CD4-positive, alpha-beta T cell treated with Interleukin-4 for 1 hour (primary cell): ENCODE results near the gene ANAPC5.
"Not testable (repeated sequence)": the region's sequence is repeated elsewhere in the genome, so short reads cannot be mapped to it uniquely, and the experiment has no call there.

Experiments used
- DNase-seq, 2 donors: peaks; one replicate each; pipeline ENCODE4 v3.0.0-alpha.2; 2020 to 2022

ANAPC5 gene

DNA sequence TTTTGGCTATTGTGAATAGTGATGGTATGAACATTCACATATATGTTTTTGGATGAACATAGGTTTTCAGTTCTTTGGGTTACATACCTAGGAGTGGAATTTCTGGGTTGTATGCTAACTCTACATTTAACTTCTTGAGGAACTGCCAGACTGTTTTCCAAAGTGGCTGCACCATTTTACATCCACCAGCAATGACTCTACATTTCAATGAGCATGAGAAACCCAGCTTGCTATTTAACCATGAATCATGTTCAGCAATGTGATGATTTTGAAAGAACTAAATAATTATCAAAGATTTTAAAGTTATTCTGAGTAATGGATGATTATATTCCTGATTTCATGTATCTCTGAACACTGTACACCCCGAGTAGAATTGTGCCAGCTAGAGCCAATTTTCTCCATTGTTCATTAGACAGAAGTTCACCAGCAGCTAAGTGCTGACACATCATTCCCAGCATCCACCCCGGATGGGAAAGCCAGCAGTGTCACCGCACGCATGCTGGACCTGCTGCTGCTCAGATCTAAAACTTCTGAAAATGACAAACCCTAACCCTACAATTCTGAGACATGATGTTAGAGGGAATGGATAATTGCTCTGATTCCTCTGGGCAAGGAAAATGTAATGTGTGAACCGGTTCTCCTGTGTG is 13.3 kb upstream of the ANAPC5 start:
- DNase-seq = no peak

DNA sequence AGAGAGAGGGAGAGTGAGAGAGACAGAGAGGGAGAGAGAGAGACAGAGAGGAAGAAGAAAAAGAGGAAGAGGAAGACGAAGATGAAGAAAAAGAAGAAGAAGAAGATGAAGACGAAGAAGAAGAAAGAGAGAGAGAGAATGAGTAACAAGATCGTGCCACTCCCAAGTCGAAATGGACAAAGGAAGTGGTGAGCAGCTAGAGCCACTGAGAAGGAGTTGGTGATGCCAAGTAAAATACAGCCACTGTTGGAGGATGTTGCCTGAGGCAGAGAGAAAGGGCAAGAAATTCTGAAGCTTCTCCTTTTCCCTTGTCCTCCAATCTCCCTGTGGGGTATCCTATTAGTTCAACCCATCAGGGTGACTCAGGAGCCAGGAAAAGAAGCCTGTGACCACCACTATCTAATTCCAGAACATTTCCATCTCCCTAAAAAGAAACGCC is 12.5 kb upstream of the ANAPC5 start:
- DNase-seq = no peak

DNA sequence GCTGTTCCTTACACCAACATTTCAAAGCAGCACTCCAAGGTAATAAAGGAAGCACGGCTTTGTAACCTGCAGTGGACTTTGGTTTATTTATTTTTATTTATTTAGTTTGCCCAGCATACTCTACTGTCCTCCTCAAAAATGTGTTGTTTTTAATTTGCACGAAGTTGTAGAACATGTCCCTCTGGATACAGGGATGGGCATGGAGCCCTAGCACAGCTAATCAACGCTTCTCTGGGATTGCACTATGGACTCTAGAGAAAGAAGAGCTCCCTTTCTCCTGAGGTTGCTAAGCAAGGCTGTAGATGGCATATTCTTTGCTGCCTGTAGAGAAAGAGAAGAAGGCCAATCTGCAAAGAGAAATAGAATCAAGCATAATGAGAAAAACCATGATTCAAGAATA is 5.9 kb upstream of the ANAPC5 start:
- DNase-seq = no peak

DNA sequence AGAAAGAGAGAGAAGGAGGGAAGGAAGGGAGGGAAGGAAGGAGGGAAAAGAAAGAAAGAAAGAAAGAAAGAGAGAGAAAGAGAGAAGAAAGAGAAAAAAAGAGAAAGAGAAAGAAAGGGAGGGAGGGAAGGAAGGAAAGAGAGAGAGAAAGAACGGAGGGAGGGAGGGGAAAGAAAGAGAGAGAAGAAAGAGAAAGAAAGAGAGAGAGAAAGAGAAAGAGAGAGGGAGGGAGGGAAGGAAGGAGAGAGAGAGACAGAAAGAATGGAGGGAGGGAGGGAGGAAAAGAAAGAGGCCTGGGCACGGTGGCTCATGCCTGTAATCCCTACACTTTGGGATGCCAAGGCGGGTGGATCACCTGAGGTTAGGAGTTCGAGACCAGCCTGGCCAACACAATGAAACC is 5.1 kb upstream of the ANAPC5 start:
- no peak for DNase-seq

DNA sequence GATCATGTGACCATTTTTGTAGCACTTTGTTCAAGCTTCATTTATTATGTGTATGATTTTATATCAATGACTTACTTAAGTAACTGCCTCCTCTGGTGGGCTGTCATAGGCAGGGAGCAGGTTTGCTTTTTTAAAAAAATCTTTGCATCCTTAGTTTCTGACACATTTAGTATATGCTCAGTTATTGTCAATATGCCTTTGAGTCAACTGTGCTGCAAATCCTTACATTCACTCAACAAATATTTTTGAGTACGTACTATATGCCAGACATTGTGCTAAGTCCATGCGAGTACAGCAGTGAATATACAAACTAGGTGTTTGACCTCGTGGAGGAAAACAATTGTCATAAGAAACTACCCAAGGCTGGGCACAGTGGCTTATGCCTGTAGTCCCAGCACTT is 4.4 kb upstream of the ANAPC5 start:
- DNase-seq = no peak

DNA sequence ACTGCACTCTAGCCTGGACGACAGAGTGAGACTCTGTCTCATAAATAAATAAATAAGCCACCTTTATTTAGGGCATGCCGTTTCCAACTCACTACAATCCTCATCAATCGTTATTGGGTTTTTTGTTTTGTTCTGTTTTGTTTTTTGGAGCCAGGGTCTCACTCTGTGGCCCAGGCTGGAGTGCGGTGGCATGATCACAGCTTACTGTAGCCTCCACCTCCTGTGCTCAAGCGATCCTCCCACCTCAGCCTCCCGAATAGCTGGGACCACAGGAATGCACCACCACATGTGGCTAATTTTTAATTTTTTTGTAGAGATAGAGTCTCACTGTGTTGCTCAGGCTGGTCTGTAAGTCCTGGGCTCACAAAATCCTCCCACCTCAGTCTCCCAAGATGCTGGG is 3.6 kb upstream of the ANAPC5 start:
- DNase-seq = no peak

DNA sequence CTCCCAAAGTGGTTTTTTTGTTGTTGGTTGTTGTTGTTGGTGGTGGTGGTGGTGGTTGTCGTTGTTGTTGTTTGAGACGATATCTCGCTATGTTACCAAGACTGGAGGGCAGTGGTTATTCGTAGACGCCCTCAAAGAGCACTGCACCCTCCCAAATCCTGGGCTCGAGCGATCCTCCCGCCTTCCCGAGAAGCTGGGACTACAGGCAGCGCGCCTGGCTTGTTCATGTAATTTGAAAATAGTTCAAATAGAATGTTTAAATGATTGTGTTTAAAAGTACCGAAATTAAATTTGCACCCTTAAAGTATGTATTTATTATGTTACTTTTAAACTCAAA is 439 bp upstream of the ANAPC5 start:
- no peak for DNase-seq

DNA sequence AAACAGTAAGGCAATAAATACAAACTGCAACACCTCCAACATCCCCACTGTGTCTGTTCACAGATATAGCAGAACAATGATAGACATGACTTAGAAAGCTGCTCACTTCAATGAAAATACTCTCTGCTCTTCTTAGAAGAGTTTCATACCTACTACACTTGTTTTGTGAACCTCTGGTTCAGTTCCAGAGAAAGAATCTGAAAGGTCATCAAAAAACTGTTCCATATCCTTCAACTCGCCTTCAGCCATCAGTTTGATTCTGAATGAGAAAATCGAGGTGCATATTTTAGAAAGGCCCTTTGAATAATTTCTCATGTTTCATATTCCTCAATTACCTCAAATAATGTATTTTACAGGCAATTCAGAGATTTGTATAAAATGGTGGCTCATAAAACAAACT is 5.5 kb downstream of the ANAPC5 start:
- DNase-seq = no peak

DNA sequence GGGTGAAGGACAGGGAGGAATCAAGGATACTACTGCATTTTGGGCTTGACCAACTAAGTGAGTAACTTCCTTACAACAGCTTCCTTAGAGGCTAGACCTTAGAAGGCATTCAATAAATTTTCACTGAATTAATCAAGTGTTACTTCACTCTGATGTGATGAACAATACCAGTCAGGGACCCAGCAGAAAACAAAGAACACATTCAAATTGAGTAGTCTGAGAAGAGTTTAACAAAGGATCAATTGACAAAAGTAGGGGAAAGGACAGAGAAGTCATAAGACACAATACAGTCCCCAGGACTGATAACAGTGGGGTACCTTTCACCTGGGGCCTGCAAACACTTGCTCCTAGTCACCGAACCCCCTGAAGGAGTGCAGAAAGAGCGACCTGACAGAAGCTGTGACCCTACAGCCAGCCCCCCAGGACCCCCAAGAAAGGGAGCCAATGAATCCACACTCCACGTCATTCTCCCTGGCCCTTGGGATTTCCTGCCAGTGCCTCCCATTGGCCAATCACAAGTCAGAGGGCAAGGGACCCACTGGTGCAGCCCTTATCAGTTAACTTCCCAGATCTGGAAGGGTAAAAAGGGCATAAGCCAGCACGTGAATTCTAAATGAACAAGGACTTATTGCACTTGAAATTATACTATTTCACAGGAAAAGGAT is 6.9 kb downstream of the ANAPC5 start:
- DNase-seq = no peak

DNA sequence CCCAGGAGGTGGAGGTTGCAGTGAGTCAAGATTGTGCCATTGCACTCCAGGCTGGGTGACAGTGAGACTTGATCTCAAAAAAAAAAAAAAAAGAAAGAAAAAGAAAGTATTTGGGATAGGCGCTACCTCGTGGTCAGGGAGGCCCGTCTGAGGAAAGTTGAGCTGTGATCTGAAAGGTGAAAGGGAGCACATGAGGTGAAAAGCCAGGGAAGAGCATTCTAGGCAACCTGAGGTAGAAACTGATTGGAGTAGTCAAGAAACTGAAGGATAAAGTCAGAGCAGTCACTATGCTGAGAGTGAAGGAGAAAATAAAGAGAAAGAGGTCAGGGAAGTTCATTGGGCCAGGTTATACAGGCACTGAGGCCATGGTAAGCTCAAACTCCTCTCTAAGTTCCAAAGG is 7.7 kb downstream of the ANAPC5 start:
- DNase-seq = no peak

DNA sequence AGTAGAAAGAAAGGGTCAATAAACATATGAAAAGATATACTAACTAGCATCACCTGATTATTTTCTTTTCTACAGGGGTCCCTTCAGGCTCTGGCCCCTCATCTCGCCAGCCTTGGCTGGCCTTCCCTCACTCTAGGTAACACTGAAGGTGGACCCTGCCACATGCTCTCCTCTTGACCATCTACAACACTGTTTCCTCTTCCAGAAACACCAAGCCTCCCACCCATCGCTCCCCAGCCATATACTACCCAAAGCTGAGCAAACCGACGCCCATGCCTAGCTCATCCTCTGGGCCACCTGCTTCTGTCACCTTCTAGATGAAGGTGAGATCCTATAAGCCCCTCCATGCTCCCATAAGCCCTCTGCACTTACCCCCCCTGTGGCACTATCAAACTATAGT is 14.8 kb downstream of the ANAPC5 start:
- no peak for DNase-seq

DNA sequence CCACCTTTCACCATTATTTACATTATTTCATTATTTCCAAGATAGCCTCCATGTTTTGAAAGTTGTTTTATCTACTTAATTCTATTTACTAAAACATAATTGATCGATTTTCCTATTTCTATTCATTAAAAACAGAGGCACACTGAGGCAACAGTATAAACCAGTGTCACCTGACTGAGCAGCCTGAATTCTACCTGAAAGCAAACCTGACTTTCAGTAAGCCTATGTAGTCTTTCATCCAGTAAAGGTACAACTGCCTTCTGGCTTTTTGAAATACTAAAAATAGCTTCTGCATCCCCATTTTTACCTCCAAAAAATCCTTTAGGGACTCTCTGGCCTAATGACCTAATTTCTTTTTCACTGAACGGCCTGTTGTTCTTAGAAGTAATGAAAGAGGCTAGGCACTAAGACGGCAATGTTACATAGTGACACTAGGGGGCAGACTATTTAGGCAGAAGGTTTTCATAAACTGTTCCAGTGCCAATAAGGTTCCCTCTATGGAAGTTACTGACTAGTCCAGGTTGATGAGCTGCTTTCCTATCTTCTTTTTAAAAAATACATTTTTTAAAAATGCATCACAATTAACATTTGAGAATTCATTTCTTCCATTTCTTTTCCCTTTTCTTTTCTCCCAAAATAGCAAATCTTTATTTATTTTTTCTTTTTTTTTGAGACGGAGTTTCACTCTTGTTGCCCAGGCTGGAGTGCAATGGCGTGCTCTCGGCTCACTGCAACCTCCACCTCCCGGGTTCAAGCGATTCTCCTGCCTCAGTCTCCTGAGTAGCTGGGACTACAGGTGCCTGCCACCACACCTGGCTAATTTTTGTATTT is 17.5 kb downstream of the ANAPC5 start:
- peak; percentile 16 to 73 for DNase-seq

DNA sequence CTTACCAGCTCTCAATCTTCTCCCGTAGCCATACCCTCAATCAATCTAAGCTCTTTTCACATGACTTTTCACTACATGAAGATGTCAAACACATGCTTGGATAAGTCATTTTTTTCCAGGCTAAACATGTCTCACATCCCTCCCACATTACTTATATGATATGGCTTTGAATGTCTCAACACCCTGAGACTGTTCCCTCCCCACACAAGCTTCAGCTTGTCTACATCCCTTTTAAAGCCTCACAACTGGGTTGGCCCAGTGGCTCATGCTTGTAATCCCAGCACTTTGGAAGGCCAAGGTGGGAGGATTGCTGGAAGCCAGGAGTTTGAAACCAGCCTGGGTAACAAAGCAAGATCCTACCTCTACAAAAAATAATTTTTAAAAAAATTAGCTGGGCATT is 18.5 kb downstream of the ANAPC5 start:
- no peak for DNase-seq

DNA sequence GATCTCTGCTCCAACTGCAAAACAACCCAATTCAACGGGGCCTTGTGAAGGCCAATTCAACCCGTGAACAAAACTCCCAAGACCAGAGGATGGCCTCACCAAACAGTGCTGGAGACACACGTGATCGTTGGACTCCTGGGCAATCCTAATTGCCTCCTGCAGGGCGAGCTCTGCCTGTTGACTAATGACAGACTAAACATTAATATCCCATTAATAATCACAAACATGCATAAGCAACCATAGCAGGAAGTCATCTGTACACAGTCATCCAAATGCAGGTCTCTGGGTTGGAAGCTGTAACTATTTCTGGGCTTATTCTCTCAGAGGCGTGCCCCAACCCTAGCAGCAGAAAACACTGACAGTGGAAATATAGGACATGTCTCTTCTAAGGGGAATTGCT is 21.0 kb downstream of the ANAPC5 start:
- no peak for DNase-seq

DNA sequence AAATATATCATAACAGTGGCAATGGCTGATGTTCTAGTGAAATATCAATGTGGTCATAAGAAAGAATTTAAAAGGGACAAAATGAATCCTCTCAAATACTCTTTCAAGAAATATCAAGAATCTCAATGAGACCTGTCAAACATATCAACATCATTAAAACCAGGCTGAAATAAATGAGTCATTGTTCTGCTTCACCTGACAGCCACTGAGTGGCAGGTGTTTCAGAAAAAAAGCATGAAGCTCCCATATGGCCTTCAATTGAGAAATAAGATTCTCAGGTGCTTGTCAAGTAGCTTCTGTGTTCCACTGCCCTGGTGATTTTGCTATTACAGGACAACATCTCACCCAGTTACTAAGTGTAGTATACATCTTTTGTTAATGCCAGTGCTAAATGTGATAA is 21.5 kb downstream of the ANAPC5 start:
- DNase-seq = no peak

DNA sequence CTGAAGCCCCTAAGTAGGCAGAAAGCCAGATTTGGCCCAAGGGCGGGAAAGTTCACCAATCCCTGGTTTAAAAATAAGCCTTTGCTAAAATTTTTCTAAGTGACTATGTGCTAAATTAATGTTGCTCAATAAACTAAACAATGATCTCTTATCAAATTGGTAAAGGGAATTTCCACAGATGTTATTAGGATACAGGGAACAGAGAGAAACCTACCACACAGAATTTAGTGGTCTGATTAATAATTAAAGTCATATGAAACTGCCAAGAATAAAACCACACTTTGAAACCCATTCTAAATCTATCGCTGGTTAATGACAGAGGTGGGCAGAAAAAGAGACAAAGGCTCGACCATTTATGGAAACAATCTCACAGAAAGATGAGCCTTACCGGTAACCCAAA is 22.0 kb downstream of the ANAPC5 start:
- DNase-seq = no peak

DNA sequence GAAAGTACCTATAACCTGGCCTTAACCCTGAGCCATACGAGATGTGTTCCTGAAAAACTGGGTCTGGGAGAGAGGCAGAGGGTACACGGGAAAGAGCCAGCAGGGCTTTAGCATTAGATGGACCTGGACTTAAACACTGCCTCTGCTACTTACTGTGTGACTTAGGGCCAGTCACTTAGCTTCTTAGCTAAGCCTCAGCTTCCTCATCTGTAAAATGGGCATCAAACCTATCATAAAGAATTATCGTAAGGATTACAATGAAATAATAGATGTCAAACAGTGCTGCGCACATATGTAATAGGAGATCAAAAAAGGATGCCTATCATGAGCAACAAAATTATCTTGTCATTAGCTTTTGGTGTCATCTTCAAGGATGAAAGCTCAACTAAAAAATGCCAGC is 23.6 kb downstream of the ANAPC5 start:
- no peak for DNase-seq

DNA sequence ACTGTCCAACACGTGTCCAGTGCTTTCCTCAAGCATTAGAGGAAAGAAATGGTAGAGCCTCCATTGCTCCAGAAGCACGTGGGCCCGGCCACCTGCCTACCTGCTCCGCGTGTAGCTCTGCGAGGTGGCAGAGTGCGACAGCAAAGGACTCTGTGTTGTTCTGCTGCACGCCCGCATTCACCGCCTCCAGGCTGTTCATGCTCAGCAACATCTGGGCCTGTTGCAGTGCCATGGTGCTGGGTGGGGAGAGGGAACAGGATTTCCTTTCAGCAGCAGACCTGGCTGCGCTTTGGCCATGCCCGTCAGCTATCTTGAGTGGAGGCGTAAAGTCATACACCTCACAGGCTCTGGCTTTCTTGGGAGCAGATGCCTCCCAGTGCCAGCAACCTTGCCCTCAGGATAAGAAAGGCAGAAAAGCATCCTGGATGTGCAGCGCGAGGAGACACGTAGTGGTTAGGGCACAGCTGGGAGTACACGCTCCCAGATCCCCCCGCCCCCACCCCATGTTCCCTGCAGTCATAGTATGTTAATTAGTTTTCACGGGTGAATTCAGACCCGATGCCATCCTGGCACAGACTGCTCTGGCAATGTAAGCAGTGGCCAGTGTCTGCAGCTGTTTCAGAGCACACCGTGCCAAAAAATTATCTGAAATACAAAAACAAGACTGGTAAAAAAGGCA is 25.1 kb downstream of the ANAPC5 start:
- no peak for DNase-seq

DNA sequence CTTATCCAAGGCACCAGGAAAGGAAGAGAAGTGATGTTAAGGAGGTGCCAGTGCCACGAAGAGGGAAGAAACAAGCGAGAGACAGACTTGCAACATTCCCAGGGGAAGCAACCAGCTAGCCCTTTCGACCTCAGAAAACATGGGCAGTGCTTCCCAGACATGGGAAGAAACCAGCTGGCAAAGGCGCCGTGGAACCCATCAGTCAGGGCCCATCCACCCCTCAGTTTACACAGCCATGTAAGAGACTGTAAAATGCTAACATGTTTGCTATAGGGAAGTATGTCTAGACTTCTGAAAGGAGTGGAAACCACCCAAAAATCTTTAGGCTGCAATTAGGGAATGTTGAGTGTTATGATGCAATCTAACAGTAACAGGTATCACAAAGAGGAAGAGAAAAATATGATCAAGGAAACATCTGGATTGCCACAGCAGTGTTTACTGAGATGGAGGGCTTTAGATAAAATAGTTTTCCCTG is 26.3 kb downstream of the ANAPC5 start:
- DNase-seq = no peak

DNA sequence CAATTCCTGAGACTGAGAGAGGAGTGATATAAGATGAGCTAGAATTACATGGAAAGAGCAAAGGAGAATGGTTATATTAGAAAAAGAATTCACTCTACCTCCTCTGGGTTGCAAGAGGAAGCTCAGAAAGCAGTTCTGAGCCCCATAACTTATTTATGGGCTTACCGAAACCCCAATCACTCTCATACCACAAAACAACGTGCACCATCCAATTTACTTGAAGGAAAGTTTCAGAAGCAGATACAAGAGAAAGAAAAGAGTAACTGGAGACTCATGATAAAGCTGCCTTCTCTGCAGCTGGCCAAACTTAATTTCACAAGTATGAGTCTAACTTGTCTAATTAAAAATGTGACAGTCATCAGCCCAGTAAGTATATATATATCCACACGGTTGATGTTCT is 28.3 kb downstream of the ANAPC5 start:
- no peak for DNase-seq

DNA sequence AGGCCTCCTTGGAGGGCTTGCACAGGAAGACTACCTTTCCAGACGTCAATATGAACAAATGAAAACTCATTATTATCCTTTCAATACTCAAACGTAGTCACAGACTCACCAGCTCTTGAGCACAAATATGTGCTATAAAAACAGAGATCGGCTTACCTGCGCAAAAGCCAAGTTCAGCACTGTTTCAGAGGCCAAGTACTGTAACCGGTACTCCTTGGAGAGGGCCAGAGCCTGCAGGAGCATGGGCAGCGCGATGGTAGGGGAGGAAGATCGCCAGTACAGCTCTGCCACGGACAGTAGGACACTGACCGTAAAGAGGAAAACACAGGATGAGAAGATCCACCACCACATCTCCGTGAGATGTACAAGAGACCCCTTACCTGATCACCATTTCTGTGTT is 34.1 kb downstream of the ANAPC5 start:
- DNase-seq = no peak

DNA sequence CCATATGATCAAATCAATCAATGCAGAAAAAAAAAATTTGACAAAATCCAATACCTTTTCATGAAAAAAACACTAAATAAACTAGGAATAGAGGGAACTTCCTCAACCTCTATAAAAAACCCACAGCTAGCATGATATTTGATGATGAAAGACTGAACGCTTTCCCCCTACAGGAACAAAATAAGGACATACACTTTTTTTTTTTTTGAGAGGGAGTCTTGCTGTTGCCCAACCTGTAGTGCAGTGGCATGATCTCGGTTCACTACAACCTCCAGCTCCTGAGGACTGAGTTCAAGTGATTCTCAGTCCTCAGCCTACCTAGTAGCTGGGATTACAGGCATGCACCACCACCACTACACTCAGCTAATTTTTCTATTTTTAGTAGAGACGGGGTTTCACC is 37.8 kb downstream of the ANAPC5 start:
- no peak for DNase-seq

DNA sequence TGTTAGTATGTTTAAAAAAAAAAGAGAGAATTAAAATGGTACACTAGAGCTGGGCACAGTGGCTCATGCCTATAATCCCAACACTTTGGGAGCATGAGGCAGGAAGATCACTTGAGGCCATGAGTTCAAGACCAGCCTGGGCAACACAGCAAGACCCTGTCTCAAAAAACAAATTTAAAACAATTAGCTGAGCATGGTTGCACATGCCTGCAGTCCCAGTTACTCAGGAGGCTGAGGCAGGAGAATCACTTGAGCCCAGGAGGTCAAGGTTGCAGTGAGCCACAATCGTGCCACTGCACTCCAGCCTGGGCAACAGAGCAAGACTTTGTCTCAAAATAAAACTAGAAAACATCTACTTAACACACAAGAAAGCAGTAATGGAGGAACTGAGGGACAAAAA is 42.0 kb downstream of the ANAPC5 start:
- not testable (repeated sequence) for DNase-seq

DNA sequence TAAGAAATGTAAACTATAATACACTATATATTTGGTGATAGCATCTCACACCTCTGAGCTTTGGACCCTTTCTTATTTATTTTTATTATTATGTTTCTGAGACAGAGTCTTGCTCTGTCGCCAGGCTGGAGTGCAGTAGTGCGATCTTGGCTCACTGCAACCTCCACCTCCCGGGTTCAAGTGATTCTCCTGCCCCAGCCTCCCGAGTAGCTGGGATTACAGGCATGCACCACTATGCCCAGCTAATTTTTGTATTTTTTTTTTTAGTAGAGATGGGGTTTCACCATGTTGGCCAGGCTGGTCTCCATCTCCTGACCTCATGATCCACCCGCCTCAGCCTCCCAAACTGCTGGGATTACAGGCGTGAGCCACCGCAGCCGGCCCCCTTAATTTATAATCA is 44.8 kb downstream of the ANAPC5 start:
- not testable (repeated sequence) for DNase-seq
